ENCODE measurements around the gene ARHGAP19.
"Not testable (repeated sequence)": the region's sequence is repeated elsewhere in the genome, so short reads cannot be mapped to it uniquely, and the experiment has no call there.

The ARHGAP19 gene

GRCh38 chr10:97290576-97291356, 1.7 kb downstream of the ARHGAP19 start:
- intact Hi-C loops (cut with DNase I) = loop anchor here (5.0 kb wide), 1 partner anchor 42 kb away; the partner anchor contains the start of gene FRAT2
- DNase-seq = not testable (repeated sequence)

GRCh38 chr10:97290076-97290475, 2.4 kb downstream of the ARHGAP19 start:
- not testable (repeated sequence) for DNase-seq
- intact Hi-C loops (cut with DNase I) = loop anchor here (5.0 kb wide), 1 partner anchor 42 kb away; the partner anchor contains the start of gene FRAT2

- intact Hi-C loops (cut with DNase I) = loop anchor here (5.0 kb wide), 1 partner anchor 37 kb away; the partner anchor contains the start of gene FRAT1
- DNase-seq = no peak
Measured at GRCh38 chr10:97280783-97281182, 11.7 kb downstream of the ARHGAP19 start.

- intact Hi-C loops (cut with DNase I) = loop anchor here (2.0 kb wide), 1 partner anchor 54 kb away; no protein-coding TSS in a partner anchor
- no peak for DNase-seq
Measured at GRCh38 chr10:97279121-97279815, 13.2 kb downstream of the ARHGAP19 start.

- intact Hi-C loops (cut with DNase I) = loop anchor here (2.0 kb wide), 1 partner anchor 54 kb away; no protein-coding TSS in a partner anchor
- DNase-seq = no peak
Measured at GRCh38 chr10:97278491-97278989, 13.9 kb downstream of the ARHGAP19 start.

GRCh38 chr10:97277551-97277950, 14.9 kb downstream of the ARHGAP19 start:
- no peak for DNase-seq
- intact Hi-C loops (cut with DNase I) = no loop called here

- intact Hi-C loops (cut with DNase I) = no loop called here
- DNase-seq = no peak
Measured at GRCh38 chr10:97274828-97275227, 17.6 kb downstream of the ARHGAP19 start.

GRCh38 chr10:97273700-97274099, 18.7 kb downstream of the ARHGAP19 start:
- intact Hi-C loops (cut with DNase I) = no loop called here

GRCh38 chr10:97270523-97271154, 21.8 kb downstream of the ARHGAP19 start:
- DNase-seq = no peak
- intact Hi-C loops (cut with DNase I) = no loop called here

More at GRCh38 chr10:97273700-97274099, 18.7 kb downstream of the ARHGAP19 start:
- DNase-seq = no peak

- no peak for DNase-seq
- intact Hi-C loops (cut with DNase I) = no loop called here
Measured at GRCh38 chr10:97267671-97268070, 24.8 kb downstream of the ARHGAP19 start.

GRCh38 chr10:97265095-97265494, 27.3 kb downstream of the ARHGAP19 start:
- intact Hi-C loops (cut with DNase I); DNase-seq: not testable (repeated sequence)

- DNase-seq = no peak
- intact Hi-C loops (cut with DNase I) = no loop called here
Measured at GRCh38 chr10:97263971-97264370, 28.5 kb downstream of the ARHGAP19 start.

GRCh38 chr10:97261656-97262055, 30.8 kb downstream of the ARHGAP19 start:
- no peak for DNase-seq
- intact Hi-C loops (cut with DNase I) = no loop called here

- intact Hi-C loops (cut with DNase I) = no loop called here
- DNase-seq = no peak
Measured at GRCh38 chr10:97261183-97261582, 31.3 kb downstream of the ARHGAP19 start.

- intact Hi-C loops (cut with DNase I) = no loop called here
- DNase-seq = no peak
Measured at GRCh38 chr10:97259119-97259518, 33.3 kb downstream of the ARHGAP19 start.

GRCh38 chr10:97256356-97256755, 36.1 kb downstream of the ARHGAP19 start:
- intact Hi-C loops (cut with DNase I) = no loop called here
- no peak for DNase-seq

- DNase-seq = no peak
- intact Hi-C loops (cut with DNase I) = no loop called here
Measured at GRCh38 chr10:97255512-97256293, 36.7 kb downstream of the ARHGAP19 start.

- no peak for DNase-seq
- intact Hi-C loops (cut with DNase I) = no loop called here
Measured at GRCh38 chr10:97254694-97255093, 37.7 kb downstream of the ARHGAP19 start.

GRCh38 chr10:97250952-97251351, 41.5 kb downstream of the ARHGAP19 start:
- DNase-seq = no peak
- intact Hi-C loops (cut with DNase I) = no loop called here

- intact Hi-C loops (cut with DNase I) = no loop called here
Measured at GRCh38 chr10:97243836-97244235, 48.6 kb downstream of the ARHGAP19 start.

More at GRCh38 chr10:97243836-97244235, 48.6 kb downstream of the ARHGAP19 start:
- DNase-seq = no peak
